ENCODE measurements around the gene RPS4Y2.

RPS4Y2 gene

DNA sequence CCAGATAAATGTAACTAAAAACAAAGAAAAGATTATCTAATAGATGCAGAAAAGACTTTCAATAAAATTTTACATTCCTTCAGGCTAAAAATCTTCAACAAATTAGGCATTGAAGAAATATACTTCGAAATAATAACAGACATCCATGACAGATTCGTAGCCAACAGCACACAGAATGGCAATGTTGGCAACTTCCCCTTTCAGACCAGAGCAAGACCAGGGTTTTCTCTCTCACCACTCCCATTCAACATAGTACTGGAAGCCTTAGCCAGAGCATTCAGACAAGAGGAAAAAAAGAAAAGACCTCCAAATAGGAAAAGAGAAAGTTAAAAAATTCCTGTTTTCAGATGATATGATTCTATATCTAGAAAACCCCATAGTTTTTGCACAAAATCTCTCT, 61.2 kb downstream of the RPS4Y2 start:
- no peak for DNase-seq (ENCODE audit: extremely low read depth in 1 of 2, low read depth in 1 of 2)

All from stimulated activated CD8-positive, alpha-beta memory T cell treated with anti-CD3 and anti-CD28 coated beads, Interleukin-7, amount 100 ng/mL, for 48 hours (primary cell).